GM19043 (cell line): Measurements from ENCODE around the gene DCBLD1.
A peak's percentile ranks its signal among the peaks of the same experiment; 100 is the strongest.
"Not testable (repeated sequence)": the region's sequence is repeated elsewhere in the genome, so short reads cannot be mapped to it uniquely, and the experiment has no call there.

Experiments
- ATAC-seq: cut with Tn5 transposase; IDR thresholded peaks from one replicate; pipeline ENCODE4 v1.9.1; 2021; ENCODE audit warnings: low read depth; ENCODE audit not compliant: unreplicated experiment

Gene DCBLD1

DNA sequence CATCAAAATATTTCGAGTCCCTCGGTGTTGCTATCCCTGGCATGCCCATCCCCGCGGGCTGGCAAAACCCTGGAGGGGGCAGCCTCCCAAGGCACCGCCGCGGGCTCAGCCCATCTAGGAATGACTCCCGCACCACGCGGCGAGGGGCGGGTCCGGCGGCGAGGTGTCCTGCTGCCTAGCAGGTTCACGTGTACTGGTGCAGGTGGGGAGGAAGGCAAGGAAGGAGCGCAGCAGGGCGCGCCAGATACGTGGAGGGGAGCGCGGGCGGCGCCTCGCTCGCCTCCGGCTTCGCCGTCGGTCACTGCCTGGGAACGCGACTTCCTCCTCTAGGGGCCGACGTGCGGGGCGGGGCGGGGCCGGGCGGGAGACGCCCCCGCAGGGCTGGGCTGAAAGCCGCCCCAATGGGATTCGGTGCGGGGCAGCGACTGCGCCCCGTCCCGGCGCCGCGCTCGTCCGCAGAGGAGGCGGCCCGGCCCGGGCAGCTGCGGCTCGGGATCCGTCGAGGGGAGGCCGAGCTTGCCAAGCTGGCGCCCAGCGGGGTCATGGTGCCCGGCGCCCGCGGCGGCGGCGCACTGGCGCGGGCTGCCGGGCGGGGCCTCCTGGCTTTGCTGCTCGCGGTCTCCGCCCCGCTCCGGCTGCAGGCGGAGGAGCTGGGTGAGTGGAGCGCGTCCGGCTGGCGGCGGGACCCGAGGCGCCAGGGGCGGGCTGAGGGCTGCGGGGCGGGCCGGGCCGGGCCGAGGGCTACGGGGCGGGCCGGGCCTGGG lies at the start of gene DCBLD1:
DCBLD1 (plus strand) TSS at position 435 of the 764 bp plus-strand sequence; CDS start at position 543, 108 bp downstream.
- ATAC-seq, result peak; percentile 61

DNA sequence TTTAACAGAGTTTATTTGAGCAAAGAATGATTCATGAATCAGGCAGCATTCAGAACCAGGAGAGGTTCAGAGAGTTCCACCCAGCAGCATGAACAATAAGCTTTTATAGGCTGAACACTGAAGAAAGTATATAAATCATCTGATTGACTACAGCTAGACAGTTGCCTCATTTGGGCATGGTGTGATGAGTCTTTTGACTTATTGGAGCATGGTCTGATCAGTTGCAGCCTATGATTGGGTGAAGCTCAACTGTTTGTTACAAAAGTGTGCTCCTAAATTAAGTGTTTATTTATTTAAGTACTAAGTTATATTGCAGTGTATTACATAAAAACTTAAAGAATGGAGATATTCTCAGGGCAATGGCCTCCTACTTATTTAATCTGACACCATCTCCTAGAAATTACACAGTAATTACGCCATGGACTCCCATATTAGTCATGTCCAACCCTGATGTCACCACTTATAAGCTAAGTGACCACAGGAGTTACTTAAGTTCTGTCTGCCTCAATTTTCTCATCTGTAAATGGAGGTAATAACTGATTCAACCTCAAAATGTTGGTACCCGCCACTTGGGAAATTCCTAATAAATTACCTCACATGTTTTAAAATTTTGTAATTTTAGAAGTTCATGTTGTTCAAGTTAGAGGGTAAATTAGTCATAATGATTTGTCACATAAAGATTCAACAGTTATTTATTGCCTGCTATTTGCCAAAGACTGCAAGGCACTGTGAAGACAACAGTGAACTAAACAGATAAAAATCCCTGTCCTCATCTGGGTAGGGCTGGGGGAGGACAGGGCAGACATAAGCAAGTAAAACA lies 41.6 kb upstream of the DCBLD1 start:
- no peak for ATAC-seq

DNA sequence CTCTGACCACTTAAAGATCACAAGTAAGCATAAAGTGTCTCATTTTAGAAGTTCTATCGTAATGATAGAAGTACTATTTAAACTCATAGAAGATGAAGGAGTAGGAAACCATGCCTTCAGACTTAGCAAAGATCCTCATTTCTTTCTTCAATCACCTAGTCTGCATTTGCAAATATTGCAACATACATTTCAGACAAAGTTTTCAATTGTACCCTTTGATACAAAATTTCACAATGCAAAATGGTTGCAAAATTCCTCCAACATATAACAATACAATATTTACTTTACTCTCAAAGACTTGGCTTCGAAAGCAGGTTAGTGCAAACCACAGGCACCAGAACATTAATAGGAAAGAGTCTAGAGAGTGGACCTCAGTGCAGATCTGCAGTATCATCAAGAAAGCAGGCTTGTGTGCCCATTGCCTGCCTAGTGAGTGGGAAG lies 40.6 kb upstream of the DCBLD1 start:
- ATAC-seq, result no peak

DNA sequence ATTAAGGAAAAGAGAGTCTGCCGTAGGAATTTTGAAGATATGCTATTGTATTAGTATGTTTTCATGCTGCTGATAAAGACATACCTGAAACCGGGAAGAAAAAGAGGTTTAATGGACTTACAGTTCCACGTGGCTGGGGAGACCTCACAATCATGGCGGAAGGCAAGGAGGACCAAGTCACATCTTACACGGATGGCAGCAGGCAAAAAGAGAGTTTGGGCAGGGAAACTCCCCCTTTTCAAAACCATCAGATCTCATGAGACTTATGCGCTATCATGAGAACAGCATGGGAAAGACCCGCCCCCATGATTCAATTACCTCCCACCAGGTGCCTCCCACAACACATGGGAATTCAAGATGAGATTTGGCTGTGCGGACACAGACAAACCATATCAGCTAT lies 40.2 kb upstream of the DCBLD1 start:
- not testable (repeated sequence) for ATAC-seq

- ATAC-seq, result no peak
Measured at GRCh38 chr6:117444600-117444999, 37.9 kb upstream of the DCBLD1 start.

DNA sequence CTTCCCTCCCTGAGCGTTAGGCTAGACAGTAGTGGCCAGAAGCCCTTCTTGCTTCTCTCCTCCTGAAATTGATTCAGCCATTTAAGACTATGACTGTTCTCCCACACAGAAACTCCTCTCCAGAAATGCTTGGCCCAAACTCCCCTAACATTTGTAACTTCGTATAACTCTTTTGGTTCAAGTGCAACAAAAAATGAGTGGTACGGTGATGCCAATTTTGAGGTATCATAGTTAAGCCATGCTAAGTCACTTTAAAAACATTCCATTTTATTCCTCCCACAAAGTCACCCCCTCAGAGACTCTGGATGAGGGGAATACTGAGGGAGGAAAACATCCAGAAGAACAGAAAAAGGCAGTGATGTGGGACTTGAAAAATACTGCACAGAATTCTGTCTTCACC lies 35.6 kb upstream of the DCBLD1 start:
- ATAC-seq, result no peak

GRCh38 chr6:117448011-117448410 lies 34.5 kb upstream of the DCBLD1 start:
- no peak for ATAC-seq

DNA sequence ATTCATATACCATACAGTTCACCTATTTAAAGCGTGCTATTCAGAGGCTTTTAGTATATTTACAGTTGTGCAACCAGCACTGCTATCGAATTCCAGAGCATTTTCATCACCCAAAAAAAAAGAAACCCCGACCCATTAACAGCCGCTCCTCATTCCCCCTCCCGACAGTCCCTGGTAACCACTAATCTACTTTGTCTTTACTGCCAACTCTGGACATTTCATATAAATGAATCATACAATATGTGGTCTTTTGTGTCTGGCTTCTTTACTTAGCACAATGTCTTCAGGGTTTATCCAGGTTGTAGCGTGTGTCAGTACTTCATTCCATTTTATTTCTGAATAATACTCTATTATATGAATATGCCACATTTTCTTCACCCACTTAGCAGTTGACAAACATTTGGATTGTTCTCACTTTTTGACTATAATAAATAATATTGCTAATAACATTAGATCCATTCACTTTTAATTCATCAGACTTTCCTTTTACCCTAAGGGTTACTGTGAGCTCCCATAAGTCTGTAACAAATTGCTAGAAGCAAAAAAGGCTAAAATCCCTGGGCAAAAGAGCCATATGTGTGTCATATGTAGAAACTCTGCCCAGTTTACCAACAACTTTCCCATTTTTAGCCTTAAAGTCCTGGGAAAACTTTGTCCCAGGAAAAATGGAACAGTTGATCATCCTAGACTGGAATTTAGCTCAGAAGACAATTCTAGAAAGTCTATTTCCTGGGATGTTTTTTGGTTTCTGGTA lies 33.6 kb upstream of the DCBLD1 start:
- no peak for ATAC-seq

- ATAC-seq, result no peak
Measured at GRCh38 chr6:117449549-117450439, 32.7 kb upstream of the DCBLD1 start.

DNA sequence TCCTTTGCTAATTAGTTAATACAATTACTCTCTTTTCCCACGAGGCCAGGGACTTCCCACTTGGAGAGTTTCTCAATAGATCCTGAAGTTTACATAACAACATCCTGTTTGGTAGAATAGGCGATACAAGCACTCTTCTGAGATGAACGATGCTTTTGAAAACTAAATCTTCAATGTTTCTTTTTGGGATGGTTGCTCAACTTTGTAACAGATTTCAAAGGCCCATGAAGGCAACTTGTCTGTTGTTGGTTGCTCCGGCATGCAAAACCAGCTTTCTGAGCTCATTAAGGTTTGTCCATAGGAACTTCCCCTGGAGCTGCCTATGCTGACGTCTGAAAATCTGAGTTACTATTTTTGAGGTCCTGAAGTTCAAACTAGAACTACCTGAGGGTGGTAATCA lies 30.8 kb upstream of the DCBLD1 start:
- no peak for ATAC-seq

DNA sequence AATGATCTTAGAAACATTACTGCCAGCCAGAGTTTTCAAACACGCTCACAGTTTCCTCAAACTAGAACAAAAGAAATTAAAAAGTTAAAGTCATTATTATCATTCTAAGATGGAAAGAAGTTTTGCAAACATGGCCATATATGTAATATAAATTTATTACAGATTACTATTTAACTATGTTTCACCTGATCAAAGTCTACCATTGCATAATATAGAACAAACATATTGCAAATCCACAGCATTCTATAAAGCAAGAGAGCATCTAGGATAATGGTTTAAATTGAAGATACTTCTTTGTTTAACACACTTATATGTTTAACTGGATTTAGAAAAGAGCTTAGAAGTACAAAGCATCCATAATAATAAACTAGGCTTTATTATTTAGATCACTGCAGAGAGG lies 26.2 kb upstream of the DCBLD1 start:
- no peak for ATAC-seq

DNA sequence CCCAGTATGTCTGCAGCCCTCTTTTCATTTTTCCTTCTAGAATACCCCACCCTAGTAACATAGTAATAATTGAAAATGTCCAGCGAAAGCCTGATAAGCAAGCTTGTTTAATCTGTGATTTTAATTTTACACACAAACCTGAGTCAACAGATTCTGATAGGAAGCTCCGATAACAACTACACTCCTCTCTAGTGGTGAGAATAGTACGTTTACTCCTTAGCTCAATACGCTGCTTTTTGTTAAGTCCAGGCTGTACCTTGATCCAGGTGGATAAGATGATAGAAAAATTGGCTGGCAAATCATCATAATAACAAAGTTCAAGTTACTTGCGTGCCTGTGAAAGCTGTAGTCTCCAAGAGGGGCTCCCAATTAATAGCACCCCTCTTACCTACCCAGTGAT lies 25.5 kb upstream of the DCBLD1 start:
- ATAC-seq, result no peak

DNA sequence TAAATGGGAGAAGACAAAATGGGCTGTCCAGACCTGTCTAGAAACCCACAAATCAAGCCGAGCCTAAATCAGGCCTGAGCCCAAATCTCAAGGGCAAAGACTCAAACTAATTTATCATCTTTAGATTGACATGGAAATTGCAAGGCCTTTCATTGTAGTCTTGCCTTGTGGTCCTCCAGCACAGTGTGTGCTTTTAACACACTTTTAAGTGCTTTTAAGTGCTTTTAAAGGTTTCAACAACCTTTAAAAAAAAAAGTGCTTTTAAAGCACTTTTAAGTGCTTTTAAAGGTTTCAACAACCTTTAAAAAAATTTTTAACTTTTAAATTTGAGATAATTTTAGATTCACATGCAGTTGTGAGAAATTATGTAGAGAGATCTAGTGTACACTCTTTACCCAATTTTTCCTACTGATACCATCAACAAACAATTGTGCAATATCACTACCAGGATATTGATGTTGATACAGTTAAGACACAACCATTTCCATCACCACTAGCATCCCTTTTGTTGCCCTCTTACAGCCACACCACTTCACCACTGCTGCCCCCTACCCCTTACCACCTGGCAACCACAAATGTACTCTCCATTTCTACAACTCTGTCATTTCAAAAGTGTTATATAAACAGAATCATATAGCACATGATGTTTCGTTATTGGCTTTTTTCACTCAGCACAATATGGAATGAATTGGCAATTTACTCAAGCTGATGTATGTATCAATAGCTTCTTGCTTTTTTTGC lies 23.1 kb upstream of the DCBLD1 start:
- ATAC-seq, result no peak

- ATAC-seq, result peak; percentile 58
Measured at GRCh38 chr6:117463762-117464665, 18.5 kb upstream of the DCBLD1 start.

DNA sequence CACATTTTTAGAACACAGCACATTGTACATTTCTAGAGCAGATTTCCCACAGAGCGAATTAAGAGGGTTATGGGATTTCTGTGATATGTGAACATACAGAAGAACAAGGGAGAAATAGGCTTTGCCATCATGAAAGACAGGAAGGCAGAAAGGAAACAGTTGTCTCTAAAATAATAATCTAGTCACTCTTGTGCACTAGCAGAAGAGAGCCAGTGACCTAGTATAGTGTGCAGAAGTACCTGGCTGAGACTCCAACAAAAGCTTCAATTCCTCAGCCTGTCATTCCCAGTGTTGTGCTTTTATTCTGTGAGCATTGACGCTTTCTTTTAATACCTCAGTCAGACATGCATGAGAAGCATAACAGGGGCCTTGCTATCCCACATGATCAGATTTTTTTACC lies 17.8 kb upstream of the DCBLD1 start:
- no peak for ATAC-seq

- ATAC-seq, result no peak
Measured at GRCh38 chr6:117465691-117466090, 16.8 kb upstream of the DCBLD1 start.

- no peak for ATAC-seq
Measured at GRCh38 chr6:117467876-117468275, 14.6 kb upstream of the DCBLD1 start.

GRCh38 chr6:117468527-117468926 lies 13.9 kb upstream of the DCBLD1 start:
- not testable (repeated sequence) for ATAC-seq
